Pulmonary artery endothelial cell (primary cell): ENCODE results near the gene IRF2BPL. TPM values are rescaled to one million over a fixed set of nuclear protein-coding genes. Genes with fewer than 3 reads are reported as not detected.
A peak's percentile ranks its signal among the peaks of the same experiment; 100 is the strongest.
"Not testable (repeated sequence)": the region's sequence is repeated elsewhere in the genome, so short reads cannot be mapped to it uniquely, and the experiment has no call there.

Source experiments
- DNase-seq: peaks from one replicate; pipeline ENCODE4 v3.0.0-alpha.2; 2011; ENCODE audit warnings: low read depth, low spot score
- total RNA-seq: library from RNA; depleted of rRNA; stranded (reverse); fragments of >200 nt; gene quantifications from 2 replicates; pipeline ENCODE4 v1.2.3, GENCODE V29; 2014

Gene IRF2BPL
- total RNA-seq, 1 donor from 2014 or later, result 16.4 TPM

DNA sequence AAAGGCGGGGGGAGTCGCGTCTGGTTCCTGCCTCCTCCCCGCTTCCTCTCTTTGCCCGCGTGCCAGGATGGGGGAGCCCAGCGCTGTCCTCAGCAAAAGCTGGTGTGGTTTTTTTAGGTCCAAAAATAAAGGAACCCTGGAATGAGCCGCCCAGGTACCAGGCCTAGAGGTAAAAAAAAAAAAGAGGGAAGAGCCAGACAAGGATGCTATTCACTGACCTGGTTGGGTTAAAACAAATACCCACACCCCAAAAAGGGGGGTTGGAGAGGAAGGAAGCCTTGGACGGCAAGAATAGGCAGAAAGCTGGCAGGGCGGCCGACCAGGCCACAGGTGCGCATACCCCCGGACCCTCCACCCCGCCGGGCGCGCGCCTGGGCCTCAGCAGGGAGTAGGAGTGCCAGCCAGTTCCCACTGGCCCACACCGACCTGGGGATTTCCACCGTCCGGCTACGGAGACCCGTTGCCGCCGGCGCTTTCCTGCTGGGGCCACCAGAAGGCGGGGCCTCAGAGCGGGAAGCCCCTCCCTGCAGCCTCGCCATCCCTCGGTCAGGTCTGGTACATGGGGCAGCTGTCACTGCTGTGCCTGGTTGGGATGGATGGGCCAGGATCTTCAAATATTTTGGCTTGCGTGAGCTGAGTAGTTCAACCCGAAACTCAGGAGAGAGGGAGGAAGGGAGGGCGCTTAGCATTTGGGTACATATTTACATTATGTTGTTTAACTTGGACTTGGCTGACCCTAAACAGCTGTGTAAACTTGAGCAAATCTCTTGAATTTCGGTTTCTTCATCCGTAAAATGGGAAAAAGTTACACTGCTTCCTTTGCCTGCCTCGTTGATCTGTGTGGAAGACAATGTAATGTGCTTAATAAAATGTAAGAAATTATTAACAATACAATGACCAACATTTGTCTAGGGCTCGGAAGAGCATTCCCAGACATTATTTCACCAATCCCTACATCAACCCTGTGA is 5.4 kb upstream of the IRF2BPL start:
- DNase-seq, result peak; percentile 74

DNA sequence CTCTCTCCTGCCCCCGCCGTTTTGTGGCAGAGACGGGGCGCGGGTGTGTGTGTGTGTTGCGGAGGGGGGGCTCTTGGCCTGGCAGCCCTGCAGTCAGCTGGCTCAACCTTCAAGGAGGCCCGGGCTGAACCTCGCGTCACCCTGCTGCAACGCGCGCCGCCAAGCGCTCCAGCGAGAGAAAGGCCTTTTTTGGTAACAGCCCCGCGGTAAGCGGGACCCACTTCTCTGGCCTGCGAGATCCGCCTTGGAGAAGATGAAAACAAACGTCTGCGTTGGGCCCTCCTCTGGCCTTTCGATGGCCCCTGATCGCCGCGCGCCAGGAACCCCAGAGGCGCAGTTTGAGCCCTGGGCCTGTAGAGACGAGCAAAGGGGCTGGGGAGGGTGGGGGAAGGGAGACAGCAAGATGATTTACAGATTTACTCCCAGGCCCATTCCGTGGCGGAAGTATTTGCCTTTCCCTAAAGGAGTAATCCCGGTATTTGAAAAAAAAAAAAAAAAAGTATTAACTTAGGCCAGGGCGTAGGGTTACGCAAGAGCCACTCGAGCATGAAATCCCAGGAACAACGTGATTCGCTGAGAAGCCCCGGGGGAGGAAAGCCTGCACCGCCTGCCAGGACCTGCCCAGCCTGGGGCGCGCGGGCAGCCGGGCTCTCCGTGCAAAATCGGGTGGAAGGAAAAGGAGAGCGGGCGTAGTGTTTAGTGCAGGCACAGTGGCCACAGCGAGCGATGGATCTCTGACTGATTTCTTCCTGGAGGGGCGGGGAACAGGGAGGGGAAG is 4.5 kb upstream of the IRF2BPL start:
- DNase-seq, result peak; percentile 81

DNA sequence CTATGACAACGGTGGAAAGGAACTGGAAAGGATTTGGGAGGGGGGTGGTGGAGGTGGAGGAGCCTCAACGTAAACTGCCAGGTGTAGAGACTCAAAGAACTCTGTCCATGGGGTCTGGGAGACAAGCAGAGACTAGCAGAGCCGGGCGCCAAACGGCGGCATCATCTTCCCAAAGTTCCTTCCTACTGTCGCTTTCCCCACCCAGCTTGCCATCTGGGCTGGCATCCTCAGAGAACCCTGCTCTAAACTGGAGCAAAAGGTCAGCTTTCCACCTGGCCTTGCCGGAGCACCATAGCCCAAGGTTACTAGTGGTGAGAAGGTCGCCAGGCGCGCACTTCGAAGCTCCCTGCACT is 4.0 kb upstream of the IRF2BPL start:
- DNase-seq, result no peak

DNA sequence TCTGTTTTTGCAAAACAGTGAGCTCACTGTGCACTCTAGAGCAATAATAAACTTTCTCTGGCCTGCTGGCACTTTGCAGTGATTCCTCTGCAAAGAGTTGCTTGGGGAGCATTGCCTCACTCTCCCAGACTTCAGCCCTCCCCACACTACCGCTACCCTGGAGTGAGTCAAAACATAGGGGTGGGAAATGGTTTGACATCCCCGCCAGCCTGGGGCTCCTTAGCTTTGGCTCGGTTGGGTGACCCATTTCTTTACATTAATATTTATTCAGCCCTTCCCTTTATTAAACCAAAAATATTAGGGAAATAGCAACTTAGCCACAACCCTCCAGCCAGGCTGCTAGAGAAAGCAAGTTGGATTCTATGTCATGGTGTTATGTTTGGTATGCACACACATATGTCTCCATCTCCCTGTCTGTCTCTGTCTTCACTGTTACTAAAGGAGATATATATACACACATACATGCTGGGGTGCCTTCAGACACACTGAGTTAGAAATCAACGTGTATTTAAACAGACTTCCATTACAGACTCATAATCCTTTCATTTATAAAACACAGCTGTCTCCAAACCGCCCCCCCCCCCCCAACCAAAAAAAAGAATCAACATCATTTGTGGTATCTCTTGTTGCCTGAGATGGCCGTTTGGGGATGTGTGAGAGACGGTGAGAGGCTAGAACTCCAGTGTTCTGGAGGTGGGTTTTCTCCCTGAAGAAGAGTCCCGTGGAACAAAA is 3.4 kb upstream of the IRF2BPL start:
- no peak for DNase-seq

DNA sequence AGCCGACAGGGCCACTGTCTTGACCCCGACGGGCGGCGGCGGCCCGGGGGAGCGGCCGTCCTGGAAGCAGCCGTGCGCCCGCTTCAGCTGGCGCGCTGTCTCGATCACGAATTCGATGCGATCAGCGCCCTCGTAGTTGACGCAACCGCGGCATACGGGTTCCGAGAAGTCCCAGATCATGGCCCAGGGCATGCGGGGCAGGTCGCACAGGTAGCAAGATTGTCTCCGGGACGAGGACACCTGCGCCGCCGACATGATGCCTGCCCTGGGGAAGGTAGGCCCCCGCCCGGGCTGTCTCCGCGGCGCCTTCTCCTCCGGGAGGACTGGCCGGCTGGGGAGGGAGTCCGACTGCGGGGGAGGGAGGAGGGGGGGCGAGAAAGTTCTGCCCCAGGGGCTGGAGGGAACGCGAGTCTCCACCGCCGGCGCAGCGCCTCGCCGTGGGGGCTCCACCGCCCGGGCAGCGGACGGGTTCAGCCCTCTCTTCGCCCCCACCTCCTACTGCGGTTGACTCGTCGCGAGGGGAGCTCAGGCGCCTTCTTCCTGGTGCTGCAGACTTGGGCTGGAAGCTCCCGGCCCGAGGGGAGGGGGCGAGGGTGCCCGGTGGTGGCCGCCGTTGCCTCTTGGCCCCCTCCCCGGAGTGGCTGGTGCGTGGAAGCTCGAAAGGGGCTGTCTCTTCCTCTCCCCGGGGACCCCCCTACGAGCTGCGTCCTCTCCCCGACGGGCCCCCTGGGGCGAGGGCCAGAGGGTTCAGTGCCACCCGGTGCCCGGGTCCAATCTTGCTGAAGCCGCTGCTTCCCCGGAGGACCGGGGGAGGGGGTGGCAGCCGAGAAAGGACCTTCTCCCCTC is 747 bp downstream of the IRF2BPL start:
- no peak for DNase-seq

DNA sequence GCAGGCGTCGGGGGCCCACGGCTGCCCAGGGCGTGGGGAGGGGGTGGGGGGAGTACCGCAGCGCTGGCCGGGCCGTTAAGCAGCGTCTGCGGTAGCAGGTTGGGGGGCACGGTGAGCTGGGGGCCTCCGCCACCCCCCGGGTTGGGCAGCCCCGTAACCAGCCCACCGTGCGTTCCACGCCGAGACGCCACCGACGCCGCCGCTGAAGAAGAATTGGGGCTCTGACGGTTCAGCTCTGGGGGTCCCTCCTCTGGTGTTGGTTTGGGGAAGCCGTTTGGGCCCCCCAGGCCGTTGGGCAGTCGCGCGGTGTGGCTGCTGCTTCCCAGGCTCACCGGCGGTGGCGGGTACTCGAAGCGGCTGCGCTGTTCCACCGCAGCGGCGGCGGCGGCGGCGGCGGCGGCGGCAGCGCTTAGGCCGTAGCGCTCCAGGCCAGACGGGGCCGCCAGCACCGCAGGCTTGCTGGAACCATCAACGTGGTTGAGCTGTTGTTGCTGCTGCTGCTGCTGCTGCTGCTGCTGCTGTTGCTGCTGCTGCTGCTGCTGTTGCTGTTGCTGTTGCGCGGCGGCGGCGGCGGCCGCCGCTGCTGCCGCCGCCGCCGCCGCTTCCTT is 1.5 kb downstream of the IRF2BPL start:
- DNase-seq, result no peak

DNA sequence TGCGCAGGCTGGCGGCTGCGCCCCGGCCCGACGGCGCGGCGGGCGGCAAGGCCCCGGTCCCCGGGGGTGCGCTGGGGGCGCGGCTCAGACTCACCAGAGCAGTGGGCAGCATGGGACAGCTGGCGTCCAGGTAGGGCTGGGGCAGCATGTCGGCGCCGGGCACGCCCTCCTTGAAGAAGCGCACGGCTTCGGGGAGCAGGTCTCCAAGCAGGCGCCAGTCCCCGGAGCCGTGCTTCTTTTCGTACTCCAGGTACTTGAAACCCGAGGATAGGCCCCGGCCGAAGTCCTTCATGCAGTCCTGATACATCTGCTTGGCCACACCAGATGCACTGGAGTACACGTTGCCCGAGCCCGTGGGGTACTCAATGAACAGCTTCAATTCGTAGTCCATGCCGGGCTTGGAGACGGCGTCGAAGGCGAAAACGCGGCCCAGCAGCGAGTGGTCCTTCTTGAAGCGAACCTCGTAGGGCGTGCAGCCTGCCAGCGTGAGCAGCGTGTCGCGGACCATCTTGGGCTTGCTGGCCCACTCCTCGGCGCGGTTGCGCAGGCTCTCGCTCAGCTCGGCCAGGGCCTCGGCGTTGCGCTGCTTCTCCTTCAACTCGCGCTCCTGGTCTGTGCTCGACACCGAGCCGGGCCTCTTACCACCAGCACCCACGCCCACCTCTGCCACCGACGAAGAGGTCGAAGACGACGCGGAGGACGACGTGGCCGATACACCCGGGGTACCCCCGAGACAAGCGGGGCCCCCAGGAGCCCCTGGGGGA is 2.2 kb downstream of the IRF2BPL start:
- DNase-seq, result no peak

DNA sequence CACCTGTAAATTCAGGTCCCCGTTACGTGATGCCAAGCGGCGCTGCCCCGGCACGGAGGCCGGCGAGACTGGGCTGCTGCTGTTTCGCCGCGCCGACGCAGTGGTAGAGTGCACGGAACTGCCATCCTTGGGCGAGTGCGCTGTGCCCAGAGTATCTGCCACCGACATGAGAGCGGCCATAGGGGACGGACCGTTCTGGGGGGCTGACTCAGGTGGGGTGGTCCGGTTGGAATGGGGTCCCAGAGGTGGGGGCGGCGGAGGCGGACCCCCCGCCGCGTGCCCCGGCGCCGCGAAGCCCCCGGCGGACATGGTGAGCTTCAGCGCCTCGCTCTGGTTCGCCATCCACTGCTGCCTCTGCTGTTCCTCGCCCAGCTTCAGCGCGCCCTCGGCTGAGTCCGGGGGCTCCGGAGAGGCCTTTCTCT is 2.8 kb downstream of the IRF2BPL start:
- DNase-seq, result no peak

DNA sequence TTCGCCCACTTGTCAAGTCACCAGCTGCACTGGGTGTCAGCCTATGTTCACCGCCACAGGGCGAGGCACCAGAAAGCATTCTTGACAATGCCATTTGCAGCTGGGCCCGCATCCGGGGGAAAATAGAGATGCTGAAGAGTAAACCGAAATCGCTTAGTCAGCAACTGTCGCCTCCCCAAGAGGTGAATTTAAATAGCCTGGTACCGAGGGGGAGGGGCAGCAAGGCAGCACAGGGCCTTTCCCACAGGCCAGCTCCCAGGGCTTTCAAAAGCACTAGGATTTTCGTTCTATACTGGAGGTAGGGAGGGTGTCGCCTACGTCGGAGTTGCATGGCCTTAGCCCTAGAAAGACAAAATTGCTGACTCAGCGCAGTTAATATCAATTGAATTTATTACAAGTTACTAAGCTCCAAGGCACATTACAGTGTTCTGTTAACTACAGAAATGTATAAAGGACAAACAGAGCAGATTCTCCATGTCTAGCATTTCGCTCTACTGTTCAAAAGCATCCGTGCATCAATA is 4.3 kb downstream of the IRF2BPL start:
- DNase-seq, result no peak

DNA sequence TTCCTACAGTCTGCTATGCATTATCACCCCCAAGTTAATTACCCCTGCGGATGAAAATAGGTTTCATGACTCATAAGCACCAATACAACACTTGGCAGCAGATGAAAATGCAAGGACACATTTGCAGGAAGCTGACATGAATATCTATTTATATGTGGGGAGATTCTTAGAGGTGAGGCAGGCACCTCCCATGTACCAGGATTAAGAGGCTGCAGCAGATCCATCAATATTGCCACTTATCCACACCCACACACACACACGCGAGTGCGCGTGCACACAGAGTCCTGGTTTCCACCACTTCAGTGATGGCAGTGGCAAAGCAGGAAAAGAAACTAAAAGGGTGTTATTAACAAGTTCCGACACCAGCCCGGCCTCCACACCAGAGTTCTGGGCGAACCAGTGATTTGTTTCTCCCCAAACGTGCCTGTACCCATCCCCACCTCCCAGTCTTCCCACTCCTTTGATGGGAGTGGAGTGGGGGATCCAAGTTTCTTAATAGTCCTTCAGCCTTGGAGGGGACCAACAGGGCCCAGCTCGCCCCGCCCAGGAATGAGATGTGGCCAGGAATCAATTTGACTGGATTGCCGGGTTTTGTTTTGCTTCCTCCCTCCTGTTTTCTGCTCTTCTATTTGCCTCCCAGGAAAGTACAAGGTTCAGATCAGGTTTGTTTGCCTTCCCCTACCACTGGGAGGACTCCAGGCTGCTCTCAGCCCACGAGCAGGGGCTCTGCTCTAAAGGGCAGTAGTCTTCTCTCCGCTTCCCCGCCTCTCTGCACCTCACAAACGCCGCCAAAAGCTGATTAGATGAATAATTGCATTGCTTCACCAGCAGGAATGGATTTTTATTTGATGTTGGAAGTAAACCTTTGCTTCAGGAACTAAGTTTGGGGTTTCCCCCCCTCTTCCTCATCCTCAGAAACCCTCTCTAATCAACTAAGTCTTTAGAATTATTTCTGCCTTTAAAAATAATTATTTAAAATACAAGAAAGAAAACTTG is 5.2 kb downstream of the IRF2BPL start:
- no peak for DNase-seq

DNA sequence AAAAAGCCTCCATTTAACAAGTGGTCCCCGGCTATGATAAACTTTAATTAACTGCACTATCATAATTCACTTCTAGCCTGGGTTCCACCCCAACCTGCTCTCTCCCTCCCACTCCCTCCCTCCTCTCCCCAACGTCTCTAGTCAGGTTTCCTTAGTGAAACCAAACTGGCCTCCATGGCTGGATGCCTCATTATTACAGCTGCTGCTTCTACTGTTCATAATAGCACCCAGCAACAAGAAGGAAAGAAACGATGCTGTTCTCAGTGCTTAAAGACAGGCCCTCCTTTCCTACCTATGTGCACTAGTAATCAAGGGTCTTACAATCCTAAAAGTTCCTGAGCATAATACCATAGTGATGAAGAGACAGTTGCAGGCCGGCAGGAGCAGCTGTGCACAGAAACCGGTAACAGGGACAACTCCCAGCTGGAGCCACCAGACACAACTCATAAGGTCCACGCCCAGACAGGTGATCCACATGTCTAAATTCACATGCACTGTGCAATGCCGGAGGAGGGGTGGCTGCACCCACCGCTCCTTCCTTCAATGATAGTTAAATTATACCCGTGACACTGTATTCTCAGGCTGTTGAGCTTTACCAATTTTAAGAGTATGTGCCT is 6.2 kb downstream of the IRF2BPL start:
- DNase-seq, result no peak

DNA sequence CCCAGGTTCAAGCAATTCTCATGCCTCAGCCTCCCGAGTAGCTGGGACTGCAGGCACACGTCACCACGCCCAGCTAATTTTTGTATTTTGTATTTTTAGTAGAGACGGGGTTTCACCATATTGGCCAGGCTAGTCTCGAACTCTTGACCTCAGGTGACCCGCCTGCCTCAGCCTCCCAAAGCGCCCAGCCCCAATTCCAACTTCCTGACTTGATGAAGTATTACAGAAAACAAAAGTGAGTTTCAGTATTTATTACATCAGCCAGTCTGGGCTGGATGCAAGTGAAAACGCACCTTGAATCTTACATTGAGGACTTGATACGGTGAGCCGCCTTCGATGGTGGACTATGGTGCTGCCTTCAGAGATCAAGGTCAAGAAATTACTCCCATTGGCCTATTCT is 7.1 kb downstream of the IRF2BPL start:
- not testable (repeated sequence) for DNase-seq

DNA sequence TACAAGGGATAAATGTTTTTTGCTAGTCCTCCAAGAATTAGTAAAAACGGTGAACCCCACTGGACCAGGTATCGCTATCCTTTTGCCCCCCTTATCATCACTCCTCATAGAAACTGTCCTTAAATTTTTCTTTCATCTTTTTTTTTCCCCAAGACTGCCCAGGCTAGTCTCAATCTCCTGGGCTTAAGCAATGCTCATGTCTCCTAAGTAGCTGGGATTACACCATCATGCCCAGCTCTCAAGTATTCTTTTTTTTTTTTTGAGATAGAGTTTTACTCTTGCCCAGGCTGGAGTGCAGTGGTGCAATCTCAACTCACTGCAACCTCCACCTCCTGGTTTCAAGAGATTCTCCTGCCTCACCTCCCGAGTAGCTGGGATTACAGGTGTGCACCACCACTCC is 9.7 kb downstream of the IRF2BPL start:
- no peak for DNase-seq

DNA sequence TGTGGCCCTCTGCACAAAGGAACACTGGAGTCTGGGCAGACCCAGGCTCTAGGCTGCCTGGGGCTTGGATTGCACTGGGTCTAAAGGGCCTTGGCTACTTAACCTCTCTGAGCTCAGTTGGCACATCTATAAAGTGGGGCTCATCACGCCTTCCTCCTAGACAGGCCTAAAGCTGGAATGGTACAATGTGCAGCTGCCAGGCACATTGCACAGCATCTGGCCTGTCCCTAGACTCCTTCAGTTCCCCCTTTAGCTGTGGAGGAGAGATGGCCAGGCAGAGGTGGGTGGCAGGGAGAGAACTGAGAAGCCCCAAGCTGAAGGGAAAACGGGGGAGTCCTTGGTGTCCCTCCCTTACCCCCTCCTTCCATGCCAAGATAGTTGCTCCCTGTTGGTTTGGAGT is 10.8 kb downstream of the IRF2BPL start:
- DNase-seq, result no peak

DNA sequence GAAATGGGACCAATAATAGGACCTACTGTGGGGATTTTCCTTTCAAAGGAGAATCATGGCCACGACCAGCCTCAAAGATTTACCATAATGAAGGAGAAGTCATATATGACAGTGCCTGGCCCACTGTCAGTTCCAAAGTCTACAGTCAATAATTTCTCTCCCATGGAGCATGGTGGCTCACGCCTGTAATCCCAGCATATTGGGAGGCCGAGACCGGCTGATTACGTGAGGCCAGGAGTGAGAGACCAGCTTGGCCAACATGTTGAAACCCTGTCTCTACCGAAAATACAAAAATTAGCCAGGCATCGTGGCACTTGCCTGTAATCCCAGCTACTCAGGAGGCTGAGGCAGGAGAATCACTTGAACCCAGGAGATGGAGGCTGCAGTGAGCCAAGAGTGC is 13.8 kb downstream of the IRF2BPL start:
- DNase-seq, result no peak

DNA sequence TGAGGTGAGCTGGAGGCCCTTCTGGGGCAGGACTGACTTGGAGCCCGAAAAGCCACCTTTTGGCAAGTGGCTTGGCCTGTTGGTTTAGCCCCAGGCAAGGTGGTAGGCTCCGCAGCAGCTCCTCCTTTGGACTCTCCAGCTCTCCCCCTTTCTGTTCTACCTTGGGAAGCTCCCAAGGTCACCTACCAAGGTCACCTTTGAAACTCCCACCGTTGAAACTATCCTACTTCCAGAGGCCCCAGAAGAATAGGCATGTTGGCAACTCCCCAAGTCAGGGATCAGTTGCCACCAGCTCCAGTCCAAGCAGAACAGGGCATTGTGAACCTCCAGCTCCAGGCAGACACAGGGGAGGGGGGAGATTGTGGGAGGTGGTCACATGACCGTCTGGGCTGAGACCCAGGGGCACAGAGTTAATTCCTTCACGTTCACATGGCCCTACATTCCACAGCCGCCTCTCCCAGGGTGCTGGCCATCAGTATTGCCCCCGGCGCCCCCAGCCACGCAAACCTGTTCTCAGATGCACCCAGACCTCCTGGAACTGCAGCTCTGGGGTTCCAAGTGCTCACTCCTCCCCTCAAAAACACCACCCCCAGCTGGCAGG is 14.4 kb downstream of the IRF2BPL start:
- no peak for DNase-seq

DNA sequence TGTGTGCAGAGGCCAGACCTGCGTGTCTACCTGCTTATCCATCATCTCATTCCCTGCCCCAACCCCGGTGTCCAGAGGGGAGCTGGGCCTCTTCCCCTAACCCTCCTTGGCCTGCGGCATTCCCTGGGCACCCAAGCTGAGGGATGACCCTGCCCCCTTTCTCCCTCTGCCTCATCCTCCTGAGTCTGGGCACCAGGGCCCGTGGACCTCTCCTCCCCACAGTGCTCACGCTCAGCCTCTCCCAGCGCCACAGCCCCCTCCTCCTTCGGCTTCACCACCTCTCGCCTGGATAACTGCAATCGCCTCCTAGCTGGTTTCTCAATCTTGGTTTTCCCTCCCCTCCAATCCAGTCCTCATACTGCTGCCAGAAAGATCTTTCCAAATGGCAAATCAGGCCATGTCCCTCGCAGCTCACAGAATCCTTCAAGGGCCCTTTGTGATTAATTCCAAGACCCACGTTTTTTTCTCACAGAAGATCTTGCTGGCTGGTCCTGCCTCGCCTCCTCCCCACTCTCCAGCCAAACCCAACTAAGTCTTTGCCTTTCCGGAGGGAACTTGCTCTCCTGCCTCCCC is 16.2 kb downstream of the IRF2BPL start:
- DNase-seq, result no peak
